Activated T-cell treated with anti-CD3 and anti-CD28 coated beads for 1 hour (primary cell): Measurements from ENCODE around the gene PCP4L1.
"Not testable (repeated sequence)": the region's sequence is repeated elsewhere in the genome, so short reads cannot be mapped to it uniquely, and the experiment has no call there.

Source experiments
- DNase-seq: peaks from one replicate; pipeline ENCODE4 v3.0.0-alpha.2; 2020; ENCODE audit warnings: low read depth

PCP4L1 gene

DNA sequence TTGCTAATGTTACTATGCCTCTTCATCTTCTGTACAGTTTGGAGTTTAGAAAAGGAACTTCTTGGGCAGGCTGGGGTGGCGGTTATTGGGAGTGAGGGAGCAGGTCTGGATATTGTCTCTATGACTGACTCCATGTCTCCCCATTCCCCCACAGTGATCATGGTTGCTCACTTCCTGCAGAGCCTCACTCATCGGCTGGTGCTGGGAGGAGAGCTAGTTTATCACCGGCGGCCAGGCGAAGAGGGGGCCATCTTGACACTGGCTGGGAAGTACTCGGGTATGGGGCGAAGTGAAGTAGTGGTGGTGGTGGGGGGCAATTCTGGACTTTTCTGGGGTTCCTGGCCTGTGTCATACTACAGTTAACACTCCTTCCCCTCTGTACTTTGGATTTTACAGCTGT is 30.5 kb upstream of the PCP4L1 start:
- no peak for DNase-seq

DNA sequence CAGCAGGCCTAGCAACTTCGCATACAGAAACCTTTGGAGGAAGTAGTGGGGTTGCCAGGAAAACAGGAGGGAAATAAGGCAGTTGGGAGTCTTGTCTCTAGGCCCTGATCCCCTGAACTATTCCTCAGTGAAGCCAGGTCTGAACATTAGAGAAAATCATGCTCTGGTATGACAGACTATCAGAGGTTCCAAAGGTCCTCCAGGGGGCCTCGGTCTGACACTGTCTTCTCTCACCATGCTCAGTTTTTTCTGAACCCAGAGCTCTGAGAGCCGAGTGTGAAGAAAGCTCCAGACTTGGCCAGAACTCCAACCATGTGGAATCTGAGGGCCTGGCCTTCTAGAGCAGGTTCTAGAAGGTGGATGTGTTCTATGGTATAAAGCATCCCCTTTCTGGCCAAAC is 28.6 kb upstream of the PCP4L1 start:
- DNase-seq, result no peak

- DNase-seq, result no peak
Measured at GRCh38 chr1:161230762-161231161, 27.8 kb upstream of the PCP4L1 start.

DNA sequence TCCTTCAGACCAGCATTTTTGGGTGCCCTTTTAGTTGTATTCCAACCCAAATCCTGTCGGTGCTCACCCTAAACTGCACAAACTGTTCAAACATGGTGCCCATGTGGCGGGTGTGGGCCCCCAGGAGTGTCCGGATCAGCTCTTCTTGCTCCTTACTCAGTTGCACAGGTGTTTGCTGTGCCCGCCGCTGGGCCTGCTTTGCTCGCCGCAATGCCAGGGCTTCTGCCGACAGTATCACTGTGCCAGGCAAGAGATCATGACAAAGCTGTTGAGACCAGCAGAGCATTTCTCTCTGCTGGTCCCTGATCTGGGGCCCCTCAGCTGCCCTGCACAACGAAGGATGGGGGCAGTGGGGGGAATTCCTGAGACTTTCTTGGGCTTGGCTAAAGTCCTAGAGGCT is 25.4 kb upstream of the PCP4L1 start:
- no peak for DNase-seq

- DNase-seq, result no peak
Measured at GRCh38 chr1:161235957-161236775, 22.4 kb upstream of the PCP4L1 start.

DNA sequence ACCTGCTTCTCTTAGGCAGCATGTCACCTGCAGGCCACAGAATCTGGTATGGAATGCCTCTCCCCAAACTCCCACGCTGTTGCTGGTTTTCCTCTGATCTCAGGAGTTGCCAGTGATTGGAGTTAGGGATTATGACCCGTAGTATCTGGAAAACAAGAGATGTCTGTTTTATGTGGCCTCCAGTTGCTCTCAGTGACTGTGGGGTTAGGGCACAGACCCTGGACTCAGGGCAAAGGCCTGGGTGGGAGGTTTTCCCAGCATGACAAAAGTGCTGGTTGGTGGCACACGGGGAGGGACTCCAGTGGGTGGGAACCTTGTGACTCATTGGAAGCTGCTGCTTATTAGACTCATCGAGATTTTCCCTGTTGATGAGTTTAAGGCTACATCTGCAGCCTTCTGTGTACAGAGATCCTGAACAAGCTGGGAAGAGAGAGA is 20.5 kb upstream of the PCP4L1 start, which contains the start of gene NR1I3:
NR1I3 (minus strand) TSS at position 165 of the 435 bp plus-strand sequence. CDS start 1,638 bp downstream, outside the sequence.
- no peak for DNase-seq

- no peak for DNase-seq
Measured at GRCh38 chr1:161241682-161242081, 16.9 kb upstream of the PCP4L1 start.

GRCh38 chr1:161242313-161242712 is 16.2 kb upstream of the PCP4L1 start:
- DNase-seq, result no peak

DNA sequence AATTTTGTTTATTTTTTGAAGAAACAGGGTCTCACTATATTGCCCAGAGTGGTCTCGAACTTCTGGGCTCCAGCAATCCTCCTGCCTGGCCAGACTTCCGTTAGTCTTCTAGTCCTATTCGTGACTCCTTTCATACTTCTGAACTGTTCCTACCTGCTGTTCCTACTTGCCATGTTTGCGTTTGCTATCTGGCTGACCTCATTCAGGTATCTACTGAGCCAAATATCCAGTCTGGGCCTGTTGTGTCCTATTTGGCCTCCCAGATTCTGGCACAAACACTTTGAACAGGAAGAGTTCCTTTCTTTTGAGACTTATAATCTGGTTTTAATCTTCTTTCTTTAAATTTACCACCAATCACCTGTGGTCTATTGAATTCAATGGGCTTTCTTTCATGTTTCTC is 13.7 kb upstream of the PCP4L1 start:
- no peak for DNase-seq

DNA sequence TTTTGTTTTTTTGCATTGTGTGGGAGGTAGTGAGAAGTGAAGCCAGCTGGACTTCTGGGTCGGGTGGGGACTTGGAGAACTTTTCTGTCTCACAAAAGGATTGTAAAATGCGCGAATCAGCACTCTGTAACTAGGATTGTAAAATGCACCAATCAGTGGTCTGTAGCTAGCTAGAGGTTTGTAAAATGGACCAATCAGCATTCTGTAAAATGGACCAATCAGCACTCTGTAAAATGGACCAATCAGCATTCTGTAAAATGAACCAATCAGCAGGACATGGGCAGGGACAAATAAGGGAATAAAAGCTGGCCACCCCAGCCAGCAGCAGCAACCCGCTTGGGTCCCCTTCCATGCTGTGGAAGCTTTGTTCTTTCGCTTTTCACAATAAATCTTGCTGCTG is 8.4 kb upstream of the PCP4L1 start:
- not testable (repeated sequence) for DNase-seq

DNA sequence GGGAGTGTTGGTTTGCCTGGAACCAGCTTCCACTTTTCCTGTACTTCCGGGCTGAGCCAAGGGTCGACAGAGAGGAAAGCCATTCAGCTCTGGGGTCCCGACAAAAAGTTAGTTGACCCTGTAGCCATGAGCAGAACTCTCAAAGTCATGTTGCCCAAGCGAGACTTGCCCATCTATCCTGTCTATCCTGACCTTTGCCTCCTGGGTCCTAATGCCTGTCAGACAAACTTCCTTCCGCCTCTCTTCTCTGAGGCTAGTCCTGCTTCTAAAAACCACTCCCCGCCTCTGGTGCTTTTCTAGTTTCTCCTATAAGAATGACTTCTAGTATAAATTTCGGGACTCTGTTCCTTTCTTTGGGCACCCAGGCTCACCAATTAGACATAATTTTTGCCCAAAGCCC is 7.7 kb upstream of the PCP4L1 start:
- DNase-seq, result no peak

- no peak for DNase-seq
Measured at GRCh38 chr1:161251579-161251978, 7.0 kb upstream of the PCP4L1 start.

DNA sequence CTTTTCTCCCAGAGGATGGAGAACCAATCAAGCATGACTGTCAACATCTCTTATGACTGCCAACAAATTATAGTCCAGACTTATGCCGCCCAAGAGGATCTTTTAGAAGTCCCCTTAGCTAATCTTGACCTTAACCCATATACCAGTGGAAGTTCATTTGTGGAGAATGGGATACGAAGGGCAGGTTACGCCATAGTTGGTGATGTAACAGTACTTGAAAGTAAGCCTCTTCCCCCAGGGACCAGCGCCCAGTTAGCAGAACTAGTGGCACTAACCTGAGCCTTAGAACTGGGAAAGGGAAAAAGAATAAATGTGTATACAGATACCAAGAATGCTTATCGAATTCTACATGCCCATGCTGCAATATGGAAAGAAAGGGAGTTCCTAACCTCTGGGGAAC is 3.2 kb upstream of the PCP4L1 start:
- DNase-seq, result not testable (repeated sequence)

DNA sequence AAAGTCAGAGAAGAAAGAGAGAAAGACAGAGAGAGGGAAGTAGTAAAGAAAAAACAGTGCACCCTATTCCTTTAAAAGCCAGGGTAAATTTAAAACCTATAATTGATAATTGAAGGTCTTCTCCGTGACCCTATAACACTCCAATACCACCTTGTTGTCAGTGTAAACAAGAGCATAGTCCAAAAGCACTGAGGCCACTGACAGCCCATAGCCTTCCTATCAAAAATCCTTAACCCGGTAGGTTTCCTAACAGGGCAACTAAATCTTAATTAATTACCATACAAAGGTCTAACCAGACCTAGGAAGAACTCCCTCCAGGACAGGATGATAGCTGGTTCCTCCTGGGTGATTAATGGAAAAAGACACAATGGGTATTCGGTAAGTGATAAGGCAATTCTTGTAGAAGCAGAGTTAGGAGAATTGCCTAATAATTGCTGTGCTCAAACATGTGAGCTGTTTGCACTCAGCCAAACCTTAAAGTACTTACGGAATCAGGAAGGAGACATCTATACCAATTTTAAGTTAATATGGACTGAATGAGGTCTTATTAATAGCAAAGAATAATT is 2.5 kb upstream of the PCP4L1 start:
- DNase-seq, result not testable (repeated sequence)

DNA sequence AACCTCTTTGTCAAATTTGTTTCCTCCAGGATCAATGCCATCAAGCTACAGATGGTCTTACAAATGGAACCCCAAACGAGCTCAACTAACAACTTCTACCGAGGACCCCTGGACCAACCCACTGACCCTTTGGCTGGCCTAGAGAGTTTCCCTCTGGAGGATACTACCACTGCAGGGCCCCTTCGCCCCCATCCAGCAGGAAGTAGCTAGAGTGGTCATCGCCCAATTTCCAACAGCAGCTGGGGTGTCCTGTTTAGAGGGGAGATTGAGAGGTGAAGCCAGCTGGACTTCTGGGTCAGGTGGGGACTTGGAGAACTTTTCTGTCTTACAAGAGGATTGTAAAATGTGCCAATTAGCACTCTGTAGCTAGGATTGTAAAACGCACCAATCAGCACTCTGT is 1.4 kb upstream of the PCP4L1 start:
- DNase-seq, result not testable (repeated sequence)

DNA sequence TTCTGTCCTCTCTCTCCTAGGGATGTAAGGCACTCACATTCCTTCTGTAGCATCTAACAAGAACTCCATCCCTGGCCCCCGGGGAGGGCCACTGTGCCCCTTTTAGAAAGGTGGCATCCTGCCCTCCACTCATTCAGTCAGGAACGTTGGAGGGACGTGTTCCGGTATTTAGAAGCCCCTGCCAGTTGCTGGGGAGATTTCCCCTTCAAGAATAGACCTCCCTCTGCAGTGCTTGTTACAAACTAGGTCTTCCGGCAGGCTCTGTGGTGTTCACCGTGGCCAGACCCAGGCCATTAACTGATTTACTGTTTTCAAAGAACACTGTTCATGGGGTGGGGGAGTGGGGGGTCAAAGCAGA is 779 bp downstream of the PCP4L1 start:
- DNase-seq, result no peak

DNA sequence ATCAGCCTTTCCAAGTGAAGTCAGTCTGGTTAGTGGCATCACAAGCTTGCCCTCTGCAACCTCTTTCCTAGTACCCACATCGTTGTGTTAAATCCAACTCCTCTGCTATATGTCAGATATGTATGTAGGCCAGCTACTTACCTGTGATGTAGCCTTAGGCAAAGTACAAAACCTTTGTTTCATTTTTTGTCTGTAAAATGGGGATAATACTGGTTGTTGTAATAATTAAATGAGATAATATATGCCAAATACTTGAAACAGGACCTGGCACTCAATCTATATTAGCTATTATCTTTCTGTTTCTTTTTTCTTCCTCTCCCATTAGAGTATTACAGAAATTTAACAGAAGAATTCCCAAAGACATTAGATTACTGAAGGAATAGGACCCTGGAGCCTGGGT is 1.2 kb downstream of the PCP4L1 start:
- DNase-seq, result no peak

DNA sequence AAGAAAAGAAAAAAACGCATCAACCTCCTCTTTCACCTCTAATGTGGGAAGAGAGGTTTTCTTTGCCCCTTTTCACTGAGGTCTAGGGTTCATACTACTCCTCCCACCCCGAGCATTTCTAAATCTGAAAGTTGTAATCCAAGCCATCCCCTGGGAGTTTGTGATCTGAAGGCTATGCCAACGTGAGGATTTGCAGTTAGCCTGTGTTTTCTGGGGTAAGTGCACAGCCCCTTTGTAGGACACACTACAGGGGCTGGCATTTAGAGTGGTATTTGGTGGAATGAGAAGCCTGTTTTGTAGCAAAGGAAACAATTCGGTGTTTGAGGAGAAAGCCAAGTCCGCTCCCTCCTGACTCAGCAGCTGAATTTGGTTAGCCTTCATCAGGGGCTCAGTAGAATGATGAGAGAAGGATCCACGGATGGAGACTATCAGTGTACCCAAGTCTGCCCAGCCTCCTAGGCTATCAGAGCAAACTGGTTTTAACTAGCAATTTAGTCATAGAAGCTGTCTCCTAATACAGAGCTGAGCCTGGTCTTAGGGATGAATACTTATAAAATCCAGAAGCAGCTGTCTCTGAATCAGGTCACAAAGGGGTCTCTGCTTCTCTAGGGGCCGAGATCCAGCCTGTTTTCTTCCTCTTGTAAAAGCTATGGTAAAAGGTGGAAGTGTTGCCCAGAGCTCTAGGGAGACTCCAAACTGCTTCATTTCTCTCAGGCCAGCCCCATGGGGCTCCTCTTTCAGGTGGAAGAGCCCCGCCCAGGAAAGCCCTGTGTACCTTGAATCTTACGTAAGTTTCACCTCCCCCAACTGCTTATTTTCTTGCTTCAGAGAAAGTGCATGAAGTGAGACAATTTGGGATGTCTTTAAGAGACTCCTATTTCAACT is 2.1 kb downstream of the PCP4L1 start:
- DNase-seq, result no peak

DNA sequence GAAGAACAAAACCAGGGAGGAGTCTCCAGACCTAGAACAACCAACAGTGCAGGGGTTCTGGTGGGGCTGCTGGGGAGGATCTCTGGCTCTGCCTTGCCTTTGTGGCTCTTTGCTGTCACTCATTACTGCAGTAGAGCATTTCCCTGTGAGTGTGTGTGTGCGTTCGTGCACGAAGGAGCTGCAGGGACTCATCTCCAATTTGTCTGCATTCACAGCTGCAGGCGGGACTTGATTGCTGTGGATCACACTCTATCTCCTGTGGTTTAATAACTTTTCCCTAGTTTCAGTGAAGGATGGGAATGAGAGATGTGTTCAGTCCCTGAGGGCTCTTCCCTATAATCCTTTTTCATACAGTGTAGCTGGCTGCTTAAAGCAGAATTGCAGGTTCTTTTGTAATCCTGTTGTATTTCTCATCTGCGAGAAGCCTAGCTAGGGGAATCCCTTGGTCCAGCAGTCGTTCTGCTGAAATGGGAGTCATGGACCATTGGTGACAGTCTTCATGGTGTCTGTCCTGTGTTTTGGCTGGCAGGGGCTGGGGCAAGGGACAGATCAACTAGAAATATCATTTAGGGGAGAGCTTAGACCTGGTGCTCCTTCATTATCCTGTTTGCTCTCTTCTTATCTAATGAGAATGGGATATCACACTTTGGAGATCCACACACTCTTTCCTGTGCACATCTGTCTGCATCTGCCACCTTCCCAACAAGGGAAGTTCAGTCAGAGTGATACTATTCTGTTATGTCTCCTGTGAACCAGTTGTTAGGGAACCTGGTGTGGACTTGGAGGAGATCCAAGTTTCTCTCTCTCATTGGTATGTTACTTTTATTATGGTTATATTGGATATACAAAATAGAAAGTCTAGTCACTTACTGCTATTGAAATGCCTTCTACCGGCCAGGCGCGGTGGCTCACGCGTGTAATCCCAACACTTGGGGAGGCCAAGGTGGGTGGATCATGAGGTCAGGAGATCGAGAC is 3.0 kb downstream of the PCP4L1 start:
- DNase-seq, result no peak

GRCh38 chr1:161265305-161265704 is 6.8 kb downstream of the PCP4L1 start:
- no peak for DNase-seq

- DNase-seq, result no peak
Measured at GRCh38 chr1:161266202-161266601, 7.7 kb downstream of the PCP4L1 start.

- DNase-seq, result no peak
Measured at GRCh38 chr1:161266836-161267235, 8.3 kb downstream of the PCP4L1 start.
